Parathyroid adenoma (tissue), 2 donors: ENCODE measurements around the gene APEH.

Source experiments
- H2AFZ ChIP-seq: fragments of 300-600 bp; sonication (generic); one replicate; pipeline ENCODE4 v1.7.0; 2017; ENCODE audit warnings: antibody characterized with exemption, mild to moderate bottlenecking
- H3K27ac ChIP-seq: fragments of 300-600 bp; sonication (generic); one replicate; pipeline ENCODE4 v1.7.0; 2017
- H3K27me3 ChIP-seq: fragments of 300-600 bp; sonication (generic); one replicate; pipeline ENCODE4 v1.7.0; 2017; ENCODE audit warnings: low read length; ENCODE audit not compliant: control insufficient read depth, insufficient read depth
- H3K36me3 ChIP-seq: fragments of 300-600 bp; sonication (generic); one replicate; pipeline ENCODE4 v1.7.0; 2017; ENCODE audit warnings: low read length; ENCODE audit not compliant: control insufficient read depth, insufficient read depth
- H3K4me1 ChIP-seq: fragments of 300-600 bp; sonication (generic); one replicate; pipeline ENCODE4 v1.7.0; 2017; ENCODE audit warnings: control low read depth
- H3K4me2 ChIP-seq: fragments of 300-600 bp; sonication (generic); one replicate; pipeline ENCODE4 v1.7.0; 2017; ENCODE audit warnings: low read length
- H3K4me3 ChIP-seq: fragments of 300-600 bp; sonication (generic); one replicate; pipeline ENCODE4 v1.7.0; 2017; ENCODE audit warnings: low read depth, low read length
- H3K79me2 ChIP-seq: fragments of 300-600 bp; sonication (generic); one replicate; pipeline ENCODE4 v1.7.0; 2017; ENCODE audit warnings: control low read depth
- H3K9ac ChIP-seq: fragments of 300-600 bp; sonication (generic); one replicate; pipeline ENCODE4 v1.7.0; 2017; ENCODE audit warnings: mild to moderate bottlenecking
- H3K9me3 ChIP-seq: fragments of 300-600 bp; sonication (generic); one replicate; pipeline ENCODE4 v1.7.0; 2017; ENCODE audit warnings: low read length; ENCODE audit not compliant: control insufficient read depth
- TF ChIP-seq, protein P1 (sequence below): fragments of 300-600 bp; sonication (generic); IDR thresholded peaks from one replicate; pipeline ENCODE4 v1.7.0; 2017; ENCODE audit warnings: antibody characterized with exemption, mild to moderate bottlenecking
- donor health status: primary hyperparathyroidism.

The APEH gene

GRCh38 chr3:49727924-49728361 is 53.8 kb downstream of the APEH start:
- Histone ChIP-seq H3K36me3 (no peaks in the 10 kb centered on the region), H3K4me1 (peaks cover 7% of the 10 kb centered on the region), H3K27ac (no peak overlapping the region), H3K27me3 (no peaks in the 10 kb centered on the region), H3K79me2 (peaks cover 5% of the 10 kb centered on the region), H3K4me3 (no peak overlapping the region), H2AFZ (no peak overlapping the region), H3K4me2 (no peak overlapping the region), H3K9ac (no peak overlapping the region), H3K9me3 (no peaks in the 10 kb centered on the region)
- TF ChIP-seq, protein P1, sequence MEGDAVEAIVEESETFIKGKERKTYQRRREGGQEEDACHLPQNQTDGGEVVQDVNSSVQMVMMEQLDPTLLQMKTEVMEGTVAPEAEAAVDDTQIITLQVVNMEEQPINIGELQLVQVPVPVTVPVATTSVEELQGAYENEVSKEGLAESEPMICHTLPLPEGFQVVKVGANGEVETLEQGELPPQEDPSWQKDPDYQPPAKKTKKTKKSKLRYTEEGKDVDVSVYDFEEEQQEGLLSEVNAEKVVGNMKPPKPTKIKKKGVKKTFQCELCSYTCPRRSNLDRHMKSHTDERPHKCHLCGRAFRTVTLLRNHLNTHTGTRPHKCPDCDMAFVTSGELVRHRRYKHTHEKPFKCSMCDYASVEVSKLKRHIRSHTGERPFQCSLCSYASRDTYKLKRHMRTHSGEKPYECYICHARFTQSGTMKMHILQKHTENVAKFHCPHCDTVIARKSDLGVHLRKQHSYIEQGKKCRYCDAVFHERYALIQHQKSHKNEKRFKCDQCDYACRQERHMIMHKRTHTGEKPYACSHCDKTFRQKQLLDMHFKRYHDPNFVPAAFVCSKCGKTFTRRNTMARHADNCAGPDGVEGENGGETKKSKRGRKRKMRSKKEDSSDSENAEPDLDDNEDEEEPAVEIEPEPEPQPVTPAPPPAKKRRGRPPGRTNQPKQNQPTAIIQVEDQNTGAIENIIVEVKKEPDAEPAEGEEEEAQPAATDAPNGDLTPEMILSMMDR = no peak

DNA sequence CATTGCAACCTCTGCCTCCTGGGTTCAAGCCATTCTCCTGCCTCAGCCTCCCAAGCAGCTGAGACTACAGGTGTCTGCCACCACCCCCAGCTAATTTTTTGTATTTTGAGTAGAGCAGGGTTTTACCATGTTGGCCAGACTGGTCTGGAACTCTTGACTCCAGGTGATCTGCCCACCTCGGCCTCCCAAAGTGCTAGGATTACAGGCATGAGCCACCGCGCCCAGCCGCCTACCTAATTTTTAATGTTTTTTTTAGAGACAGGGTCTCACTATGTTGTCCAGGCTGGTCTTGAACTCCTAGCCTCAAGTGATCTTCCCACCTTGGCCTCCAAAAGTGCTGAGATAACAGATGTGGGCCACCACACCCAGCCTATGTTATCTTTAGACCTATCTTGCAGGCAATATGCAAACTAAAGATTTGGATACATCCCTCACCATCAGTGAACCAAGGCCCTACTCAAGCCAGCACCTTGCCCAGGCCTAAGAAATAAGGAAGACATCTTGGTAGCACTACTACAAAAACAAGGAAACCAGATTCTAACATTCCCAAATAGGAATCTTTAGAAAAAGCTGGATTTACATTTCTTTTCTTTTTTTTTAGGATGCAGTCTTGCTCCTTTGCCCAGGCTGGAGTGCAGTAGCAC is 55.9 kb downstream of the APEH start:
- no peak overlapping the region for H3K4me2 ChIP-seq
- H2AFZ ChIP-seq = no peak overlapping the region
- H3K4me3 ChIP-seq = no peak overlapping the region
- no peaks in the 10 kb centered on the region for H3K27me3 ChIP-seq
- H3K9ac ChIP-seq = no peak overlapping the region
- no peak overlapping the region for H3K27ac ChIP-seq
- no peaks in the 10 kb centered on the region for H3K36me3 ChIP-seq
- H3K79me2 ChIP-seq = peaks cover 6% of the 10 kb centered on the region
- TF ChIP-seq, protein P1 = no peak
- no peaks in the 10 kb centered on the region for H3K9me3 ChIP-seq
- no peaks in the 10 kb centered on the region for H3K4me1 ChIP-seq

DNA sequence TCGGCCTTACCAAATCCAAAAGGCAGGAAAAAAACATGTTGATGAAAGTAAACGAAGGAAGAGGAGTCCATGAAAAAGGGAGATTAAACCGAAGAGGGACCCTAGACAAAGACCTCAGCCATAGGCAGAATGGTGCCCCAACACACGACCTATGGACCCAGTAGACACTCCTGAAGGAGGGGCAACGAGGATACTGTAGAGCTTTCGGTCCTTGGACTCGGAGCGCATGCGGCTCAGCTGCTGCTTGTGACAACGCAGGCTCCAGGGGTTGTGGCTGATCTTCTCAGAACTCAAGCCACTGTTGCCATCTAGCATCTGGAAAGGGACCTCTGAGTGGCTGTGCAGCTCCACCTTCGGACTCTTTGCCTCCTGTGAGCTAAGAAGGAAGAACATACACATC is 58.4 kb downstream of the APEH start:
- peaks cover 8% of the 10 kb centered on the region for H3K79me2 ChIP-seq
- H3K4me1 ChIP-seq = no peaks in the 10 kb centered on the region
- no peaks in the 10 kb centered on the region for H3K36me3 ChIP-seq
- H3K4me3 ChIP-seq = no peak overlapping the region
- H3K27me3 ChIP-seq = no peaks in the 10 kb centered on the region
- TF ChIP-seq, protein P1 = no peak
- no peak overlapping the region for H3K4me2 ChIP-seq
- no peak overlapping the region for H3K27ac ChIP-seq
- H2AFZ ChIP-seq = no peak overlapping the region
- no peaks in the 10 kb centered on the region for H3K9me3 ChIP-seq
- H3K9ac ChIP-seq = no peak overlapping the region

DNA sequence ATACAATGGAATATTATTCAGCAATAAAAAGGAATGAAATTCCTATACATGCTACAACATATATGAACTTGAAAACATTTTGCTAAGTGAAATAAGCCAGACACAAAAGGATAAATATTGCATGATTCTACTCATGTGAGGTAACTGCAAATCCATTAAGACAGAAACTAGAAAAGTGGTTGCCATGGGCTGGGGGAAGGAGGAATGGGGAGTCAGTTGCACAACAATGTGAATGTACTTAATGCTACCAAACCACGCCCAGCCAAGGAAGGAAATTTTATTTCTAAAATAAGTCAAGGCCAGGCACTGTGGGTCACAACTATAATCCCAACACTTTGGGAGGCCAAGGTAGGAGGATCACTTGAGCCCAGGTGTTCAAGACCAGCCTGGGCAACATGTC is 59.4 kb downstream of the APEH start:
- Histone ChIP-seq H3K27ac (no peak overlapping the region), H2AFZ (no peak overlapping the region), H3K4me1 (no peaks in the 10 kb centered on the region), H3K79me2 (peaks cover 12% of the 10 kb centered on the region), H3K4me2 (no peak overlapping the region), H3K27me3 (no peaks in the 10 kb centered on the region), H3K36me3 (no peaks in the 10 kb centered on the region), H3K9me3 (no peaks in the 10 kb centered on the region), H3K9ac (no peak overlapping the region), H3K4me3 (no peak overlapping the region)
- TF ChIP-seq, protein P1 = no peak
